ENCODE data around the gene CNTFR.

GRCh38 chr9:34507556-34507955 is 82.0 kb downstream of the CNTFR start:
- TF ChIP-seq, protein P1, sequence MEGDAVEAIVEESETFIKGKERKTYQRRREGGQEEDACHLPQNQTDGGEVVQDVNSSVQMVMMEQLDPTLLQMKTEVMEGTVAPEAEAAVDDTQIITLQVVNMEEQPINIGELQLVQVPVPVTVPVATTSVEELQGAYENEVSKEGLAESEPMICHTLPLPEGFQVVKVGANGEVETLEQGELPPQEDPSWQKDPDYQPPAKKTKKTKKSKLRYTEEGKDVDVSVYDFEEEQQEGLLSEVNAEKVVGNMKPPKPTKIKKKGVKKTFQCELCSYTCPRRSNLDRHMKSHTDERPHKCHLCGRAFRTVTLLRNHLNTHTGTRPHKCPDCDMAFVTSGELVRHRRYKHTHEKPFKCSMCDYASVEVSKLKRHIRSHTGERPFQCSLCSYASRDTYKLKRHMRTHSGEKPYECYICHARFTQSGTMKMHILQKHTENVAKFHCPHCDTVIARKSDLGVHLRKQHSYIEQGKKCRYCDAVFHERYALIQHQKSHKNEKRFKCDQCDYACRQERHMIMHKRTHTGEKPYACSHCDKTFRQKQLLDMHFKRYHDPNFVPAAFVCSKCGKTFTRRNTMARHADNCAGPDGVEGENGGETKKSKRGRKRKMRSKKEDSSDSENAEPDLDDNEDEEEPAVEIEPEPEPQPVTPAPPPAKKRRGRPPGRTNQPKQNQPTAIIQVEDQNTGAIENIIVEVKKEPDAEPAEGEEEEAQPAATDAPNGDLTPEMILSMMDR (IDR thresholded peaks at IDR 0.05; ENCODE audit: low read depth, low read length, poor library complexity, severe bottlenecking) = no peak
- no peak for TF ChIP-seq EZH2phosphoT487 (IDR thresholded peaks at IDR 0.05; ENCODE audit: borderline replicate concordance, low read length)
